Fibroblast of skin of right biceps (primary cell): ENCODE data around the gene TBC1D24.
A peak's percentile ranks its signal among the peaks of the same experiment; 100 is the strongest.
"Not testable (repeated sequence)": the region's sequence is repeated elsewhere in the genome, so short reads cannot be mapped to it uniquely, and the experiment has no call there.

Source experiments
- DNase-seq: peaks from one replicate; pipeline ENCODE4 v3.0.0-alpha.2; 2013

The TBC1D24 gene

DNA sequence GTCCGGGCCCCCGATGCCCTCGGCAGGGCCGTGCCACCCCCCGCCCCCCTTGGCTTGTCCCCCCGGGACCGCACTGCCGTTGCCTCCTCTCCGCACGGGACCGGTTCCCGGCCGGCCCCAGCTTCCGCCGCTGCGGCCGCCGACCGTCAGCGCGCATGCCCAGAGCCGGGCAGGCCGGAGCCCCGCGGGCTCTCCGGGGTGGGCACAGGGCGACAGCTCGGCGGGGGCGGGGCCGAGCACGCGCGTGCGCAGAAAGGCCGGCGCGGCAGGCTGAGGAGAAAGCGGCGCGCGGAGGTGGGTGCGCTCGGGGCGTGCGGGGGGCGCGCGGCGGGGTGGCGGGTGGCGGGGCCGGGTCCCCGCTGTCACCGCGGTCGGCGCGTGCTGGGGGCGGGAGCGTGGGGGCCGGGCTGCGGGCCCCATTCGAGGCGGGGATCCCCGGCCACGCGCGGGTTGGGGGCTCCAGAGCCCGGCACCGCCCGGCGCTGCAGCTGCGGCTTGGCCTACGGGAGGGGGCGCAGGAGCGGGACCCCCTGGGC, at the start of gene TBC1D24:
Gene TBC1D24, plus strand, starts transcription at position 251 of the 536 bp plus-strand sequence. CDS start 21,022 bp downstream, outside the sequence.
- DNase-seq = peak; percentile 83

- DNase-seq = no peak
These were observed 49.0 kb upstream of the TBC1D24 start for GRCh38 chr16:2425825-2426430.

- no peak for DNase-seq
These were observed 48.0 kb upstream of the TBC1D24 start for GRCh38 chr16:2426941-2427361.

DNA sequence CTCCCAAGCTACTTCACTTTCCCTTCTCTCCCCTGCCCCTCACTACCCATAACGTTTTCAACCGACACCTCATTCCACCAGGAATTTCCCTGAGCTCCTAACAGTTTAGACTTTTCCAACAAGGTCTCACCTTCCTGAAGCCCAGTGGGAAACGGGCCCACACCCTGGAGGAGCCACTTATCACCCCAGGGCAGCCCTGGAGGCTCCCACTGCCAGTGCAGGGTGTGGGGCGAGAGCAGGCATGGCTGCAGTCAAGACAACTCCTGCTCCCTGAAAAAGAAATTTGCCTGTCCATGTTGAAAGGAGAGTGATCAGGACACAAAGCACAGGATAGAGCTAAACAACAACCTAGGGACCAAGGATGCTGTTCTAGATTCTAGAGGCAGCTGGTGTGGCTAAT, 47.4 kb upstream of the TBC1D24 start:
- no peak for DNase-seq

GRCh38 chr16:2428051-2428783, 46.7 kb upstream of the TBC1D24 start:
- DNase-seq = peak; percentile 42

DNA sequence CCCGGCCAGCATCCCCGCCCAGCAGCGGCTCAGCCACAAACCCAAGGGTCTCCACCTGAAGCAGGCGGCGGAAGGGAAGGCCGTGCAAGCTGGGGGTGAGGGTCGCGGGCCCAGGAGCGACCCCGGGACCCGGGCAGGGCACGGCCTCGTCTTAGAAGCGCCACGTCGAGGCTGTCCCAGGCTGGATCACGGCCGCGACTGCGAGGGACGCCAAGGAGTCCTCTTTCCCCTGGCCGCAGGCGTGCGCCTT, 46.2 kb upstream of the TBC1D24 start:
- no peak for DNase-seq

- peak; percentile 96 for DNase-seq
These were observed 45.7 kb upstream of the TBC1D24 start, which contains the start of gene CCNF for GRCh38 chr16:2429034-2429770. TSS of gene CCNF (plus strand) at chr16:2429447. CDS start at chr16:2429482, 35 bp downstream.

DNA sequence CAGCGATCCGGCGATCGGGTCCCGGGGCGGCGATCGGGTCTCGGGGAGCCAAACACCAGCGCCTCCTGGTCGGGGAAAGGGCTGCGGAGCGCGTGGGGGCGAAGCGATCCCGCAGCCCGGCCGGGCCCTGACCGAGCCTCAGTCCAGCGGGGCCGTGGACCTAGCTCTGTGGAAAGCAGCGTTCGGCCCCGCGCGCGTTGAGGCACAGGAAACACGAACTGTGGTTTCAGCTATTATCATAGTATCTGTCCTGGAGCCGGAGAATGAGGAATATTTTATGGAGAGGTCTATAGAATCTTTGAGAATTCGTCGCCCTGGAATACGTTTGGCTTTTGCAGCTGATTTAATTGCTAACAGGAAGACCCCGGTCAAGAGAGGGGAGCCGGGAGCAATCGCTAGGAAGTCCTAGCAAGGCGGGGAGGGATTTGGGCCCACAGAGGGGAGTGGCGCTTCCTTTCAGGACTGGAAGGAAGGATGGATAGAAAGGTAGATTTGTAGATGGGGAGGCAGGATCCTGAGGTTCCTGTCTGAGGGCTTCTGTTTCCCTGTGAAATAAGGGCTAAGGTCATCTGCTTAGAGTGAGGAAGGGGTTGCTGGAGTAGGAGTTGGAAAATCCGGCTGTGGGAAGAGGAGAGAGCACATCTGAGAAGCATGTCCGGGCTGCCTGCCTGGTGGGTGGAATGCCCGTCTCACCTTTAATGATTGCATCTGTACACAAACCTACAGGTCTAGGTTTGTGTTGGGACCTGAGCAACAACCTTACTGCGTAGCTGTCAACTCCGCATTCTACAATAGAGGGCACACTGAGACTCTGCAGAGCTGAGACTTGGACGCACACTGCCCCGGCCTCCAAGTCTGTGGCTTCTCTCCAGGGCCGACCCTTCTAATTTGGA, 44.9 kb upstream of the TBC1D24 start:
- DNase-seq = peak; percentile 15

DNA sequence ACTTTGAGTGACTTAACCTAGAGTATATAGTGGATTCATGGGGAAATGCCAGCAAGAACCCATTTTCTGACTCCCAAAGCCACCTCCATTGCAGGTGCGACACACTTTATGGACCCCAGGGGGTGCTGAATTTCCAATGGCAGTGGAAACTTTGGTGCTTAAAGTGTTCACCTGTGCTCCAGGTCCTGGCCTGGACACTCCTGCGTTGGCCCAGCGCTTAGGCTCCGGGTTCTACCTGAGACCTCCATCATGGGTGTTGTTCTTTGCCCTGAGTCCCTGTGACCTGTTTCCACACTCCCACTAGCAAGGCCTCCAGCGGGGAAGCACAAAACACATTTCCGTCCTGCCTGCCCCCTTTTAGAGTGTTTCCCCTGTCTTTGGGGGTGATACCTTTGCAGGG, 42.6 kb upstream of the TBC1D24 start:
- no peak for DNase-seq

- DNase-seq = no peak
These were observed 42.0 kb upstream of the TBC1D24 start for GRCh38 chr16:2432801-2433505.

DNA sequence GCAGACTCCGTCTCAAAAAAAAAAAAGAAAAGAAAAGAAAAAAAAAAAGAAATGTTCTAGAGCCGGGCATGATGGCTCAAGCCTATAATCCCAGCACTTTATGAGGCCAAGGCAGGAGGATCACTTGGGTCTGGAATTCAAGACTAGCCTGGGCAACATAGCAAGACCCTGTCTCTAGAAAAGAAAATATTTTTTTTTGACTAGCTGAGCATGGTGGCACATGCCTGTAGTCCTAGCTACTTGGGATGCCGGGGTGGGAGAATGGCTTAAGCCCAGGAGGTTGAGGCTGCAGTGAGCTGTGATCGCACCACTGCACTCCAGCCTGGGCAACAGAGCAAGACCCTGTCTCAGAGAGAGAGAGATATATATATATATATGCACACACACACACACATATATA, 39.7 kb upstream of the TBC1D24 start:
- not testable (repeated sequence) for DNase-seq

DNA sequence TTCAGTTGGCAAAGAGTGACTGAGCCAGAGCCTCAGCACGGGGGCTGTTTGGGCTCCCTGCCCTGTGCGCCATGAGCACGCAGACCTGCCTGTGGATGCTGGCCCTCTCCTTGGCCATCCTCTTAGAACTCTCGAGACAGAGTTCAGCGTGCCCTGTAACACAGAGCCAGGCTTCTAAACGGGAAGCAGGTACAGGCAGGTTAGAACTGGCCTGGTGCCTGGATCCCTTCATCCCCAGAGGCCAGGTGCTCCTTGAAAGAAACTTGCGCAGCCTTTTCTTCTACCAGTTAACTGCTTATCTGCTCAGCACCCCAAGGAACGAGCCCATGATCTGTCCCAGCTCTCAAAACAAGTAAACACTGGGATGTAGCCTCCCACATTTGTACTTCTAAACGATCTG, 38.8 kb upstream of the TBC1D24 start:
- no peak for DNase-seq

- no peak for DNase-seq
These were observed 37.7 kb upstream of the TBC1D24 start for GRCh38 chr16:2437032-2437790.

DNA sequence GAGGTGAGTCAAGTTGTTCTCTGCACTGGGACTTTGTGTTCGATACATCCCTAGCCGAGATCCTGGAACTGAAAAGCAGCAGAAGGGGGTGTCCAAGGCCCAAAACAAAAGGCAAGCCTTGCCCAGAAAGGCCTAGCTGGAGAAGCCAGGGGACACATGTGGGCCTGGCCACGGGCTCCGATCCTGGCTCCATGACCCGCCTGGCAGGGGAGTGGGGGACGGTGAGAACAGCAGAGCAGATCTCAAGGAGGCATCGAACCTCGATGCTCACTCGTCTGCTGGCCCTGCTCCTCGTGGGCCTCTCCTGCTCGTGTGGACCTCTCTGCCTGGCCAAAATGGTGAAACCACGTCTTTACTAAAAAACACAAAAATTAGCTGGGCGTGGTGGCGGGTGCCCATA, 36.8 kb upstream of the TBC1D24 start:
- no peak for DNase-seq

DNA sequence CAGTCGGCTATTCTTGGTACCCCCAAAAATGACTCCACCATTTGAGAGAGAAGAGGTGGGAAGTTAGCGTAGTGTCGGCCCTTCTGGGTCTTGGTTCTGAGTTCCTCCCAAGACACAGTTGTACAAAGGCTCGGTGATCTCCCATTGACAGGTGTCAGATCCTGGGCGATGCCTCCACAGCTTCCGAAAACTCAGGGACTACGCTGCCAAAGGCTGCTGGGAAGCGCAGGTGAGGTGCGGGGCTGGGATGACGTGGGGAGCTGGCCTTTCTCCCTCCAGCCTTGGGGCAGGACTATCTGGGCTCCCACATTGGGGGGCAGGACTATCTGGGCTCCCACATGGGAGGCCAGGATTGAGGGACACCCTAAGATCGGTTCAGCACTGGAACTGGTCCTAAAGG, 35.3 kb upstream of the TBC1D24 start:
- no peak for DNase-seq

GRCh38 chr16:2441143-2441804, 33.7 kb upstream of the TBC1D24 start:
- not testable (repeated sequence) for DNase-seq

DNA sequence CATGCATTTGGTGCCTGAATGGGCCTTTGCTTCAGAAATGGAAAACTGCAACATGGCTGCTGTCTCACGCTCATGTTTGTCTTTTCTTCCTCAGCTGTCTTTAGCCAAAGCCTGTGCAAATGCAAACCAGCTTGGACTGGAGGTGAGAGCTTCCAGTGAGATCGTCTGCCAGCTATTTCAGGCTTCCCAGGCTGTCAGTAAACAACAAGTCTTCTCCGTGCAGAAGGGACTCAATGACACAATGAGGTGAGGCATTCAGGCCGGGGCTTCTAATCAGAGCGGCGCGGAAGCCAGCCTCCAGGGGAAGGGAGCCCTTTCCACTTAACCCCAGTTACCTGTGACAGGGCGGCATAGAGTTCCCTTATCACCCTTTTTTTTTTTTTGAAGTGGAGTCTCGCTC, 31.4 kb upstream of the TBC1D24 start:
- DNase-seq = no peak

GRCh38 chr16:2447920-2448583, 26.9 kb upstream of the TBC1D24 start:
- no peak for DNase-seq

DNA sequence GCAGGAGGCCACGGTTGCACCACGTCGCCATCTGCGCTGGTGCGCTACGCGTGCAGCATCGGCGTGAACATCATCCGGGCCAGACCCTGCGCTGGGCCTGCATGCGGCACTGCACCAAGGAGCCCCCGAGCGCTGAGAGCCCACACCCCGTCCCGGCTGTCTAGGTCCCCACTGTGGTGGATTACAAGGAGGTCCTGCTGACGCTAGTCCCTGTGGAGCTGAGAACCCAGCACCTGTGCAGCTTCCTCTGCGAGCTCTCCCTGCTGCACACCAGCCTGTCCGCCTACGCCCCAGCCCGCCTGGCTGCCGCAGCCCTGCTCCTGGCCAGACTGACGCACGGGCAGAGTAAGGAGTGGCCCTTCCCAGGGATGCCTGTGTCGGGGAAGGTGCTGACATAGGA, 25.8 kb upstream of the TBC1D24 start:
- DNase-seq = no peak

DNA sequence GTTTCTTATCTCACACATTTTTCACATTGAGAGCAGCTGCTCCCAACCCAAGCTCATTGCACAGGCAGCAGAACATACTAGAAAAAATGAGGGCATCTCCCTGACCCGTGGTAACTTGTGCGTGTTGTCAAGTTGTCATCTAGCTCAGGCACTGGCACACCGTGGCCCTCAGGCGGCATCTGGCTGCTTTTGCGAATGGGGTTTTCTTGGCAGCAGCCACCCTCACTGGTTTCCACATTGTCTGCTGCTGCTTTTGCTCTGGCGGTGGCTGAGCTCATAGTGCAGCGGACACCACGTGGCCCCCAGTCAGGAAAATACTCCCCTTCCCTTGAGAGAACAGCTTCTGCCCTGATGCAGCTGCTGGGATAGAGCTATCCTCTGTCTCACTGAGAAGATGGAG, 24.4 kb upstream of the TBC1D24 start:
- no peak for DNase-seq
